Measurements from ENCODE around the gene HSPB6. TPM values are rescaled to one million over a fixed set of nuclear protein-coding genes. Genes with fewer than 3 reads are reported as not detected.

Gene HSPB6
- total RNA-seq, 1 experiment from 2014 or later: 0.37 TPM

- H3K9ac ChIP-seq (ENCODE audit: extremely low read depth, insufficient read length, low read length): no peak overlapping the region
- H3T11ph ChIP-seq (ENCODE audit: low read length): no peak overlapping the region
- H2BK15ac ChIP-seq (ENCODE audit: low read depth, low read length): no peak overlapping the region; the same call in 1 of the 2 replicates
- H3K23ac ChIP-seq (ENCODE audit: insufficient read length, low read depth, low read length): no peak overlapping the region
- Mint-ChIP-seq H3K4me1 (peaks cover 9 to 19% of the 10 kb centered on the region in 2 experiments), H3K4me3 (peak overlapping the region; percentile 71 to 90), H3K9me3 (no peaks in the 10 kb centered on the region), H3K27ac (no peak overlapping the region; a peak in 1 of 7 replicates), H3K36me3 (ENCODE audit: insufficient read depth in 1 of 3, low read depth in 3 of 3) (peaks cover 29 to 49% (median 43%) of the 10 kb centered on the region in 3 experiments; a peak in 6 of 7 replicates), H3K27me3 (ENCODE audit: low read depth) (no peaks in the 10 kb centered on the region)
- H2BK12ac ChIP-seq (ENCODE audit: insufficient read length, low read depth, low read length): no peak overlapping the region
- H4K5ac ChIP-seq (ENCODE audit: insufficient read length, low read depth, low read length): no peak overlapping the region
- no peaks in the 10 kb centered on the region for H3K27me3 ChIP-seq (ENCODE audit: insufficient read depth, low read length)
- no peak overlapping the region for H2BK20ac ChIP-seq (ENCODE audit: low read depth, low read length, poor library complexity, severe bottlenecking)
- no peak overlapping the region for H2BK5ac ChIP-seq (ENCODE audit: insufficient read length, low read length)
- DNase-seq: no peak
- no peak for TF ChIP-seq CTCF (conservative IDR thresholded peaks at IDR 0.05)
- no peak overlapping the region for H3K27ac ChIP-seq (ENCODE audit: insufficient read length, low read depth, low read length)
- H3K56ac ChIP-seq (ENCODE audit: insufficient read length, low read depth, low read length): no peak overlapping the region
- no peak overlapping the region for H4K8ac ChIP-seq (replicated peaks; ENCODE audit: insufficient read length, low read depth, low read length)
- no peaks in the 10 kb centered on the region for H4K20me1 ChIP-seq (ENCODE audit: control insufficient read depth, insufficient read depth, insufficient read length)
- H3K14ac ChIP-seq (ENCODE audit: insufficient read depth, low read length): no peak overlapping the region
- no peak overlapping the region for H3K18ac ChIP-seq (ENCODE audit: insufficient read length, low read depth, low read length)
- H3K79me1 ChIP-seq (ENCODE audit: insufficient read depth, low read depth, low read length, poor library complexity, severe bottlenecking): no peaks in the 10 kb centered on the region
- no peaks in the 10 kb centered on the region for H3K9me3 ChIP-seq (ENCODE audit: control insufficient read depth, low read depth, low read length)
- H3K23me2 ChIP-seq (ENCODE audit: insufficient read length, low read depth, low read length, poor library complexity, severe bottlenecking): peaks cover 9% of the 10 kb centered on the region
- no peak overlapping the region for H3K4ac ChIP-seq (ENCODE audit: low read depth, low read length)
- no peaks in the 10 kb centered on the region for H3K79me2 ChIP-seq (ENCODE audit: insufficient read depth, low read length)
- H2AFZ ChIP-seq (ENCODE audit: low read length): no peak overlapping the region
- no peak overlapping the region for H4K91ac ChIP-seq (ENCODE audit: insufficient read length, low read depth, low read length)
- H3K4me2 ChIP-seq (ENCODE audit: insufficient read depth, insufficient read length, low read length): peak overlapping the region; percentile 58
- WGBS (ENCODE audit: extremely low coverage, insufficient read length, low lambda C conversion rate): no CpG with 5 or more reads among the region's 29 CpGs
- H2BK120ac ChIP-seq (ENCODE audit: low read depth, low read length, poor library complexity, severe bottlenecking): no peak overlapping the region
- no peaks in the 10 kb centered on the region for H3K4me1 ChIP-seq (ENCODE audit: insufficient read depth, low read length)
- H2AK5ac ChIP-seq (ENCODE audit: insufficient read length, low read length): no peak overlapping the region
Measured at GRCh38 chr19:35739275-35740107, 17.3 kb downstream of the HSPB6 start.

Measured in H9 (cell line).